GM18858 (cell line): ENCODE measurements around the gene CA12.

Source experiments
- ATAC-seq: cut with Tn5 transposase; IDR thresholded peaks from one replicate; pipeline ENCODE4 v1.9.1; 2021; ENCODE audit not compliant: unreplicated experiment

CA12 gene

GRCh38 chr15:63402498-63403253, 21.0 kb upstream of the CA12 start:
- no peak for ATAC-seq

- ATAC-seq: no peak
These were observed 20.3 kb upstream of the CA12 start for GRCh38 chr15:63401714-63402497.

GRCh38 chr15:63401078-63401477, 19.4 kb upstream of the CA12 start:
- ATAC-seq: no peak

- ATAC-seq: no peak
These were observed 16.8 kb upstream of the CA12 start for GRCh38 chr15:63398456-63398855.

- no peak for ATAC-seq
These were observed 14.7 kb upstream of the CA12 start for GRCh38 chr15:63396152-63396928.

GRCh38 chr15:63395730-63396151, 14.1 kb upstream of the CA12 start:
- no peak for ATAC-seq

GRCh38 chr15:63392361-63393009, 10.8 kb upstream of the CA12 start:
- ATAC-seq: no peak

GRCh38 chr15:63391669-63392360, 10.2 kb upstream of the CA12 start:
- no peak for ATAC-seq

- no peak for ATAC-seq
These were observed 9.0 kb upstream of the CA12 start for GRCh38 chr15:63390689-63391088.

- ATAC-seq: no peak
These were observed 8.4 kb upstream of the CA12 start for GRCh38 chr15:63389902-63390670.

GRCh38 chr15:63388511-63388910, 6.9 kb upstream of the CA12 start:
- no peak for ATAC-seq

- no peak for ATAC-seq
These were observed 6.3 kb upstream of the CA12 start for GRCh38 chr15:63387748-63388493.

- no peak for ATAC-seq
These were observed 4.4 kb upstream of the CA12 start for GRCh38 chr15:63385911-63386531.

GRCh38 chr15:63384906-63385305, 3.3 kb upstream of the CA12 start:
- no peak for ATAC-seq

GRCh38 chr15:63382966-63383710, 1.5 kb upstream of the CA12 start:
- ATAC-seq: no peak

GRCh38 chr15:63380808-63381282, 801 bp downstream of the CA12 start:
- no peak for ATAC-seq

GRCh38 chr15:63380151-63380807, 1.4 kb downstream of the CA12 start:
- ATAC-seq: no peak
